Measurements from ENCODE around the gene NCR2.

NCR2 gene

DNA sequence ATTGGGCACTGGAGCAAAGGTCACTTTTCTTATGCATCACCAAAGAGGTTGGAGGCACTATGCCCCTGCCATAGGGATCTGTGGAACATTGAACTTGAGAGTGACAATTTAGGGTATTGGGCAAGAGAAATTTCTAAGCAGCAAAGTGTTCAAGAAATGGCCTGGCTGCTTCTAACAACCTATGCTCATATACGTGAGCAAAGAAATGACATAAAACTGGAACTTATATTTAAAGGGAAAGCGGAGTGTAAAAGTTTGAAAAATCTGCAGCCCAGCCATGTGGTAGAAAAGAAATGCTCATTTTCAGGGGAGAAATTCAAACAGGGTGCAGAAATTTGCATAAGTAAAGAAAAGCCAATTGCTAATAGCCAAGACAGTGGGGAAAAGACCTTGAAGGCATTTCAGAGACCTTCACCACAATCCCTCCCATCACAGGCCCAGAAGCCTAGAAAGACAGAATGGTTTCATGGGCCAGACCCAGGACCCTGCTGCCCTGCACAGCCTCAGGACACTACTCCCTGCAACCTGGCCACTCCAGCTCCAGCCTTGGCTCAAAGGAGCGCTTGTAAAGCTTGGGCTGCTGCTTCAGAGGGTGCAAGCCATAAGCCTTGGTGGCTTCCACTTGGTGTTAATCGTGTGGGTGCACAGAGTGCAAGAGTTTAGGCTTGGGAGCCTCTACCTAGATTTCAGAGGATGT lies 24.4 kb downstream of the NCR2 start:
- no peak for DNase-seq

GRCh38 chr6:41360314-41360685 lies 24.9 kb downstream of the NCR2 start:
- DNase-seq = no peak

- no peak for DNase-seq
These were observed 30.7 kb downstream of the NCR2 start for GRCh38 chr6:41366150-41366549.

- DNase-seq = no peak
These were observed 31.7 kb downstream of the NCR2 start for GRCh38 chr6:41367061-41367460.

DNA sequence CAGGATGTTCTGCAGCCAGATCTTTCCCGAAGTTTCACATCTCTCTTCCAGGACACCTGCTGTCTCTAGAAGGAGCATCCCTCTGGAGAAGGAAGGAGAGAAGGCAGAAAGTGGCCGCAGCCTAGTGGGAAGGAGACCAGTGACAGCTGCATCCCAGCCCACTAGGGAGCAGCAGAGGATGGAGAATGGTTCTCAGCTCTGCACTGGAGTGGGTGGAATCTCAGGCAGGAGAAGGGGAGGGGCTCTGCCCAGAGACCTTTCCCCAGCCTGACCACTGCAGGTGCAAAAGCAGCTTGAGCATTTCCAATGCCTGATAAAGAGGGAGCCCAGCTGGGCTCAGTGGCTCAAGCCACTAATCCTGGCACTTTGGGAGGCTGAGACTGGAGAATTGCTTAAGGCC lies 32.3 kb downstream of the NCR2 start:
- no peak for DNase-seq

DNA sequence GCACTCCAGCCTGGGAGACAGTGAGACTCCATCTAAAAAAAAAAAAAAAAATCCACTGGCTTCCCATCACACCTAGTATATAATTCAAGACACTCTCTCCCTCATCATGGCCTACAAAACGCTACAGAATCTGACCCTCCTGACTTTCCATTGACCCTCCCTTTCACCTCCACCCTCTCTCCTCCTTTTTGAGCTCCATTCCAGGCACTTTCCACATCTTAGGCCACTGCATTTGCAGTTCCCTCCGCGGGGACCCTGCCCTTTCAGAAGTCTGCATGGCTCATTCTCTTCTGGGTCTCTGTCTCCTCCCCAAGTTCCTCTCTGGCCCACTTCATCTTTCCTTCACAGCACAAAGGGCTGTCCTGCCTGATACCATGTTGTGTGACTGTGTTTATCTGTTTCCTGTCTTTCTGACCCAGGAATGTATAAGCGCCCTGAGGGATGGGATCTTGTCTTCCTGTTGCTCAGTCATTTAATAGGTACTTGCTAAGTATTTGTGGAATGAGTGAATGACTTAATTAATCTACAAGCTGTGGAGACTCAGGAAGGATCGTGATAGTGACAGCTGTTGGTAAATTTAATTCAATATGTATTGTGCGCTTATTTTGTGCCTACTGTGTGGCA lies 35.2 kb downstream of the NCR2 start:
- DNase-seq = no peak

DNA sequence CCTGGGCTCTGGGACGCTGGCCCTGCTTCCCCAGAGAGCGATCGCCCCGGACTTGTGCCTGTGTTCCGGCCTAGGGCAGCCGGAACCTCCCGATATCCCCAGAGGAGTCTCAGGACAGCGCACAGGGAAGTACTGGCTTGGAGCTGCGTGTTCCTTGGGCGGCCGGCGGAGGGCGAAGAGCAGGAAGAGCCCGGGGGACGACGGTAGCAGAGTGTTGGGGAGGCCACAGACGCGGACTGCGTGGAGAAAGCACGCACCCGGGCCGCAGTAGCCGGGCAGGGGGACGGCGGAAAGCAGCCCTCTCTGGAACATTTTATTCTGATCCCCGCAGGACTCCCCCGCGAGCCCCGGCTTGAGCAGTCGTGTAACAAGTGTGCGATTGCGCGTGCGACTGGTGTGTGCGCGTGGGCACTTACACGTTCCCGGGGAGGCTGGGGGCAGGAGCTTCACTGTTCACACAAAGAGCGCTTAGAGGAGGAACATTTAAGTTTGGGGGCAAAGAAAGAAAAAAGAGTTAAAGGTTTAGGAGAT lies 36.1 kb downstream of the NCR2 start:
- no peak for DNase-seq

- no peak for DNase-seq
These were observed 36.8 kb downstream of the NCR2 start for GRCh38 chr6:41371992-41372831.

DNA sequence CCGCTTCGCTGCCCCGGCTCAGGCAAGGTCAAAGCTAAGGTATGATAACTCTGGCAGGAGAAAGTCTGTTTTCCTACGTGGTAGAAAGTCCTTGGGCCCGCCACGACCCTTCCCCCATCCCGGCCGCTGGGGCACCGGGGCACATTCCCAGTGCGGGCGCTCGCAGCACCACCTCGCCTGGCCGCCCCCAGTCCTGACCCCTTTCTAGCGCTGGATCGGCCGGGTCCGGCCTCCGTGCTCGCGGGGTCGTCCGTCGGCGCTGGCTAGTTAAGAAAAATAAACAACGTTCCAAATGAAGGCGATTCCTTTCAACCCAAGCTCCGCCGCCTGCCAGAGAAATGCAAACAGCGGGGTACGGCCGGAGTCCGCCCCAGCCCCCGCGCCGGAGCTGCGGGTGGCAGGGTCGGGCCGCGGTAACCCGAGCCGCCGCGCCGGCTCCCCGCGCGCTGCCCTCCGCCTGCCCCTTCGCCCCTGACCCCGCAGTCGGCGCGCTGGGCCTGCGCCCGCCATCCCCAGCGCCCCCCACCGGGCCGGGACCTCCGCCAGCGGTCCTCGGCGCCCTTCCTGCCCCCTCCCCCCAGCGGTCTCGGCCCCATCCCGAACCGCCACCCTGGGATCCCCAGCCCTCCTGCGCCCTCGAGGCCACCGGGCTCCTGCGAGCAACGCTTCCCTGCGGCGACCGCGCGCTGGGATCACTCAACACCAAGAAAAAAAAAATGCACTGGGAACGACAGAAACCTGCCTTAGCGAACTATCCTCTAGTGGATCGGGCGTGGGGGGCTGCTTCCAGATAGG lies 37.6 kb downstream of the NCR2 start:
- DNase-seq = no peak

- no peak for DNase-seq
These were observed 38.2 kb downstream of the NCR2 start for GRCh38 chr6:41373627-41373918.

DNA sequence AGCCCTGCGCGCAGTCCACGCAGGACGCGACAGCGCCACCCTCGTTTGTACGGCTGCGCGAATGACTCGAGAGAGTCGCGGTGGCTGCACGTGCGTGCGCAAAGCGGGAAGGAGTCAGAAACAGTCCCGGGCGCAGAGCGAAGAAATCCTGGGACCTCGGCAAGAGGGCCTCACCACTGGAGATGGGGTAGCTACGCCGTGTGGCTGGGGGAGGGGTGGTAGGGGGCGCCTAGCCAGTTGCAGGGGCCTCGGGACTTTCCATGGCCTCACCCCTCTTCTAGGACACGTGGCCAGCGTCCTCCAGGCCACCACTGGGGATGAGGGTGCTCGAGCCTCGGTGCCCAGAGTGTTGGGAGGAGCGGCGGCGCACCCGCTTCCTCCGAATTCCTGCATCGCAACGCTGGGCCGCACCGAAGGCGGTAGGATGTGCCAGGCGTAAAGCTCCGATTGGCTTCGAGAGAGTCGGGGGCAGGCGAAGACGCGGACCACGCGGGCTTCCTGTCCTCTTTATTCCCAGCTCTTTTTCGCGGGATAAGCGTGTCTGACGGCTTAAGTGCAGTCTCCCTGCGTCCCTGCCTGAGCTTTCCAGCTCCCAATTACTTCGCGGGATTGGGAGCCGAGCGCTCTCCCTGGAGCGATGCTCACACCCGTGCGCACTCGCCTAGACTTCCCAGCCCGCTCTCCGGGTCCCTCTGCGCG lies 38.7 kb downstream of the NCR2 start:
- no peak for DNase-seq

DNA sequence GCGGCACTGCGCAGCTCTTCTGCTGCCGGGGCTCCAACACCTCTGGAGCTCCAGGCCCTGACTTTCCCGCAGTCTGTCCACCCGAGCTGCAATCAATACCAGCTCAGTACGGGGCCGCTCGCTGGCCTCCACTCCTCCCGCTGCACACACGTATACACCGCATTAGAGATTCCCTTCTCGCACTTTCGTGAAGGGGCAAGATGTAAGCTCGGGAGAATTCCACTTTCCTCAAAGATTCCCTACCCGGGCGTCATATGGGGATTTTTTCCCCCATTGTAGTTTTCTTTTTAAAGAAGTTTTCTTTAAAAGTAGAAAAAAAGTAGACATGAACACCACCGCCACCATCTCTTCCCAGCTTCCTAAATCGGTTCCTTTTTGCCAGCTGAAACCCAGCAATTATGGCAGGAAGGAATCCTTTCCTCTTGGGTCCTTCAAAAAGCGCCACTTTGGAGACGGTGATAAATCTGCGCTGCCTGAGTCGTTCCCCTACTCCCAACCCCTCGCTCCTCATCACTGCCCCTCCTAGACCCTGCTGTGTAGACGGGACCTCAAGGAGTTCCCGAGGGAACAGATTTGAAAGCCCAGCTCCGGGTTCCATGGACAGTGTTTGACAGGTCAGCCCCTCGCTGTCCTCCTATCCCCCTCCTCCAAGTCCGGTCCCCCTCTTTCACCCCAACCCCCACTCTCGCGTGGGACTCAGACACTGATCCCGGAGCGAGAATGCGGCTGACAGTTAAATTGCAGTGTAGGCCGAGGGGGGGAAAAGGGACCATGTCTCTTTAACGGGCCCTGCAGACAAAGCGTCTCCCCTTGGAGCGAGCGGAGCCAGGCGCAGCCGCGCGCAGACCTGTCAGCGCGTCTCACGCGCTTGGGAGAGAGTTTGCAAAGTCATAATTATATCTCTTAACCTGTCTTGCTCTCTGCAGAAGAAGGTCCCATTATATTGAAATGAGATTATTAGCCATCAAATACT lies 39.5 kb downstream of the NCR2 start:
- DNase-seq = no peak

DNA sequence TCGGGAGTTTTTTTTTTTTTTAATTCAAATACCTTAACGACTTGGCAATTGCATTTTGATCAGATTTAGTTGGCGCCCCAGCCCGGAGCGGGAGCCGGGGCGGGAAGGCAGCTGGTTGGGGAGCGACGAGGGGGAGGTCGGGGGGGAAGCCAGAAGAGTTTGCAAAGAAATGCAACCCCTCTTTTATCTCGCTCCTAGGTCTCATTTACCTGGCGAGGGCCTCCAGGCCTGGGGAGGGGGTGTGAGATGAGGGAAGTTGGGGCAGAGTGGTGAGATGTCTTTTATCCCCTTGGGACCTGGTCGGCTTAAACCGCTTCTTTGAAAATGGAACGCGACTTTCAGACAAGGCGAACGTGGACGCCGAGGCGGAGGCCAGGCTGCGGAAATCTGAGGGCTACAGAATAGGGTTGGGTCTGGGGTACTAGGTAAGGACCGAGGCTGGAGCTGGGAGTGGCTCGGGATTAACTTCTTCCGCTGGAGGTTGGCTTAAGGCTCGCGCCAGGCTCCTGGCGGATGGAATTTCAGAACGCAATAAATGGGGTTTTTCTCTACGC lies 40.3 kb downstream of the NCR2 start:
- no peak for DNase-seq

- no peak for DNase-seq
These were observed 40.8 kb downstream of the NCR2 start for GRCh38 chr6:41376176-41376575.

GRCh38 chr6:41377071-41377470 lies 41.7 kb downstream of the NCR2 start:
- no peak for DNase-seq

DNA sequence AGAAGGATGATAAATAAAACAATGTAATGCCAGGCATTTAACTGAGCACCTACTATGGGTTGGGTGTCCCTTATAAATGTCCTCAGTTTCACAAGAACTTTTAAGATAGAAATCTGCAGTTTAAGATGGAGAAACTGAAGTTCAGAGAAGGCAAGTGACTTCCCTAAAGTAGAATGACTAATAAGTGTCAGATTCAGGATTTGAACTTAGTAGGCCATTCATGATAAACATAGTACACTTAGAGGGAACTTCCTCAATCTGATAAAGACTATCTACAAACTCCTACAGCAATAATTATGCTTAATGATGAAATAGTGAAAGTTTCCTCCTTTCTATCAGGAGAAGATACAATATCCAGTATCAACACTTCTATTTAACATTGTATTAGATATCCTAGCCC lies 43.9 kb downstream of the NCR2 start:
- DNase-seq = no peak

DNA sequence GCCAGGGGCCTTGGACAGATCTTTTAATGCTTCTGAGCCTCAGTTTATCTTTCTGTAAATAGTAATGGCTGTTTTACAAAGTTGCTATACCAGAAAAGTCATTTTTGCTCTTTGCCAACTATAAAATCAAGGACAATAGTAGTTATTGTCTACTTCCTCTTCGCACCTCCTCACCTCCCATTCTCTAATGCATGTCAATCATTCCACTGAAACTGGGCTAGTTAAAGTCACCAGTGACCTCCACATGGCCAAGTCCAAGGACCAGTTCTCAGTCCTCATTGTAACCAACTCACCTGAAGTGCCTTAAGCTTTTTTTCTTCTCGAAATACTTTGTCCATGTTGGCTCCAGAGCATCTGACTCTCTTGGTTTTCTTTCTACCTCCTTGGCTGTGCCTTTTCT lies 51.2 kb downstream of the NCR2 start:
- DNase-seq = no peak

GRCh38 chr6:41392246-41392645 lies 56.8 kb downstream of the NCR2 start:
- DNase-seq = no peak

- no peak for DNase-seq
These were observed 60.9 kb downstream of the NCR2 start for GRCh38 chr6:41396335-41396734.

GRCh38 chr6:41399424-41399823 lies 64.0 kb downstream of the NCR2 start:
- DNase-seq = no peak

Measured in effector CD4-positive, alpha-beta T cell (primary cell).